Adipocyte (in vitro differentiated cells): ENCODE results near the gene KLHL17.

Source experiments
- DNase-seq: peaks from one replicate; pipeline ENCODE4 v3.0.0-alpha.2; 2015; ENCODE audit warnings: low read depth
- H3K27me3 ChIP-seq: replicated peaks from 2 replicates; pipeline ENCODE4 v1.7.0; 2013; ENCODE audit warnings: mild to moderate bottlenecking, low read length, moderate library complexity; ENCODE audit not compliant: control insufficient read depth, insufficient read depth
- H3K36me3 ChIP-seq: 2 replicates; pipeline ENCODE4 v1.7.0; 2013; ENCODE audit warnings: low read length, mild to moderate bottlenecking, moderate library complexity; ENCODE audit not compliant: control insufficient read depth, insufficient read depth, severe bottlenecking
- H3K4me1 ChIP-seq: 2 replicates; pipeline ENCODE4 v1.7.0; 2013; ENCODE audit warnings: mild to moderate bottlenecking, low read length, moderate library complexity; ENCODE audit not compliant: control insufficient read depth, insufficient read depth
- H3K4me3 ChIP-seq: 2 replicates; pipeline ENCODE4 v1.7.0; 2013; ENCODE audit warnings: mild to moderate bottlenecking, low read length, moderate library complexity
- H3K9ac ChIP-seq: 2 replicates; pipeline ENCODE4 v1.7.0; 2013; ENCODE audit warnings: mild to moderate bottlenecking, low read length, moderate library complexity
- H3K9me3 ChIP-seq: 2 replicates; pipeline ENCODE4 v1.7.0; 2013; ENCODE audit warnings: mild to moderate bottlenecking, low read length, moderate library complexity; ENCODE audit not compliant: control insufficient read depth

The KLHL17 gene

DNA sequence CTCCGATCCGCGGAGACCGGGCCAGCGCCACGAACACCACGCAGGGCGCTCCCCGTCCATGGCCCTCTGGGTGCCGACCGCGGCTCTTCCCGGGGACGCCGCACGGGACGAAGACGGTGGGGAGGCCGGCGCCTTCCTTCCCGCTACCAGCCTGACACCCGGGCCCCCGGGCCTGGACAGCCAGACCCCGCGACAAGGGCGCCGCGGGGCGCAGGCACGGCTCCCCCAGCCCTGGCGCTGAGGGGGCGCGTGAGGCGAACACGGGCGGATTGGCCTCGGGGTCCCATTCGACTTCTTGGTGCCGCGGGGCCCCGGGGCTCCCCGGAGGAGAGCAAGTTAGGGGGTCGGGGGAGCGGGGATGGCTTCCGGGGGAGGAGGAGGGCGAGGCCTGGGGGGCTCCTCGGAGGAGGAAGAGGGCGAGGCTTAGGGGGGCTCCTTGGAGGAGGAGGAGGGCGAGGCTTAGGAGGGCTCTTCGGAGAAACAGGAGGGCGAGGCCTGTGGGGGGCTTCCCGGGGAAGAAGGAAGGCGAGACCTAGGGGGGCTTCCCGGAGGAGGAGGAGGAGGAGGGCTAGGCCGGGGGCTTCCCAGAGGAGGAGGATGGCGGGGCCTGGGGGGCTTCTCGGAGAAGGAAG, 537 bp upstream of the KLHL17 start:
- H3K4me3 ChIP-seq: peak overlapping the region; percentile 75
- no peak for DNase-seq
- H3K36me3 ChIP-seq: peaks cover 23% of the 10 kb centered on the region
- H3K4me1 ChIP-seq: peaks cover 7% of the 10 kb centered on the region
- no peaks in the 10 kb centered on the region for H3K9me3 ChIP-seq
- peak overlapping the region; percentile 60 for H3K9ac ChIP-seq
- H3K27me3 ChIP-seq: no peaks in the 10 kb centered on the region

DNA sequence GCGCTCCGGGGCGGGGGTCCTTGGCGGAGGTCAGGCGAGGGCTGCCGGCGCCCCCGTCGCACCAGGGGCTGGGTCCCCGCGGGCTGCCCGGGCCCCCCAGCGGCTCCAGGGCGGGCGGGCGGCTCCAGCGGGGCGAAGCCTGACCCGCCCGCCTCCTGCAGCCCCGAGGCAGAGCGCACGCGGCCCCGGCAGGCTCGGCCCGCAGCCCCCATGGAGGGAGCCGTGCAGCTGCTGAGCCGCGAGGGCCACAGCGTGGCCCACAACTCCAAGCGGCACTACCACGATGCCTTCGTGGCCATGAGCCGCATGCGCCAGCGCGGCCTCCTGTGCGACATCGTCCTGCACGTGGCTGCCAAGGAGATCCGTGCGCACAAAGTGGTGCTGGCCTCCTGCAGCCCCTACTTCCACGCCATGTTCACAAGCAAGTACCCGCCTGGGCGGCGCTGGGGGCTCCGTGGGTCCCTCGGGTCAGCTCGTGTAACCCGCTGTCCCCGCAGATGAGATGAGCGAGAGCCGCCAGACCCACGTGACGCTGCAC, 817 bp downstream of the KLHL17 start:
- no peak for DNase-seq
- no peaks in the 10 kb centered on the region for H3K27me3 ChIP-seq
- H3K9ac ChIP-seq: peak overlapping the region; percentile 60
- peaks cover 7% of the 10 kb centered on the region for H3K4me1 ChIP-seq
- H3K4me3 ChIP-seq: peak overlapping the region; percentile 75
- no peaks in the 10 kb centered on the region for H3K9me3 ChIP-seq
- peaks cover 9% of the 10 kb centered on the region for H3K36me3 ChIP-seq

DNA sequence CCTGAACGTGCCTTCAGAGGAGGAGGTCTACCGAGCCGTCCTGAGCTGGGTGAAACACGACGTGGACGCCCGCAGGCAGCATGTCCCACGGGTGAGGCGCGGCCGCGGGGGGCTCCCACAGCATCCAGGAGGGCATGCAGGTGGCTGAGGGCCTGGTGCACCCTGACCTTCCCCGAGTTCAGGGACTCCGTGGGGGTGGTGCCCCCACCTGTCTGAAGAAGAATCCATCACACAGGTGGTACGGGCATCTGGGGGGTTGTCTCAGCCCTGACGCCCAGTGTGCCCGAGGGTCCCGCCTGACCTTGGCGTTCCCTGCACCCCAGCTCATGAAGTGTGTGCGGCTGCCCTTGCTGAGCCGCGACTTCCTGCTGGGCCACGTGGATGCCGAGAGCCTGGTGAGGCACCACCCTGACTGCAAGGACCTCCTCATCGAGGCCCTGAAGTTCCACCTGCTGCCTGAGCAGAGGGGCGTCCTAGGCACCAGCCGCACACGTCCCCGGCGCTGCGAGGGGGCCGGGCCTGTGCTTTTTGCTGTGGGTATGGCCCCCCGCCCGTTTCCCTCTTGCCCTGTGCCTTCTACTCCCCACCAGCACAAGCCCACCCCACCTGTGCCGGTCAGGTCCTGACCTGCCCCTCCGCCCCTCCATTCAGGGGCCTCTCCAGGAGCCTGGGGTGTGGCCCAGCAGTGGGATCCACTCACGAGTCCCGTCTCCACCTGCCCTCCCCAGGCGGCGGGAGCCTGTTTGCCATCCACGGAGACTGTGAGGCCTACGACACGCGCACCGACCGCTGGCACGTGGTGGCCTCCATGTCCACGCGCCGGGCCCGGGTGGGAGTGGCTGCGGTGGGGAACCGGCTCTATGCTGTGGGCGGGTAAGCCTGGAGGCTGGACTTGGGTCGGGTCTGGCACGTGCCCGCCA, 2.3 kb downstream of the KLHL17 start:
- no peak for DNase-seq
- Histone ChIP-seq H3K4me3 (no peak overlapping the region), H3K4me1 (peaks cover 3% of the 10 kb centered on the region), H3K9me3 (no peaks in the 10 kb centered on the region), H3K36me3 (no peaks in the 10 kb centered on the region), H3K9ac (no peak overlapping the region), H3K27me3 (peaks cover 3% of the 10 kb centered on the region)

DNA sequence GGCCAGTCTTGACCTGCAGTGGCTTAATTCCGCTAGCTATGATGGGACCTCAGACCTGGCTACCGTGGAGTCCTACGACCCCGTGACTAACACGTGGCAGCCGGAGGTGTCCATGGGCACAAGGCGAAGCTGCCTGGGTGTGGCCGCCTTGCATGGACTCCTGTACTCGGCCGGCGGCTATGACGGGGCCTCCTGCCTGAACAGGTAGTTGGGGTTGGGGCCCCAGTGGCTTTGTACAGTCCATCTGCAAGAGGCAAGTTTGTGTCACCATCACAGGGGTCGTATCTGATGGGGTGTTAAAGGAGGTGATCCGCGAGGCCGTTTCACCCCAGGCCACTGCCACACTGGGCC, 2.9 kb downstream of the KLHL17 start:
- Histone ChIP-seq H3K4me1 (no peaks in the 10 kb centered on the region), H3K27me3 (peaks cover 9% of the 10 kb centered on the region), H3K36me3 (no peaks in the 10 kb centered on the region), H3K9me3 (no peaks in the 10 kb centered on the region), H3K4me3 (no peak overlapping the region), H3K9ac (no peak overlapping the region)
- no peak for DNase-seq

DNA sequence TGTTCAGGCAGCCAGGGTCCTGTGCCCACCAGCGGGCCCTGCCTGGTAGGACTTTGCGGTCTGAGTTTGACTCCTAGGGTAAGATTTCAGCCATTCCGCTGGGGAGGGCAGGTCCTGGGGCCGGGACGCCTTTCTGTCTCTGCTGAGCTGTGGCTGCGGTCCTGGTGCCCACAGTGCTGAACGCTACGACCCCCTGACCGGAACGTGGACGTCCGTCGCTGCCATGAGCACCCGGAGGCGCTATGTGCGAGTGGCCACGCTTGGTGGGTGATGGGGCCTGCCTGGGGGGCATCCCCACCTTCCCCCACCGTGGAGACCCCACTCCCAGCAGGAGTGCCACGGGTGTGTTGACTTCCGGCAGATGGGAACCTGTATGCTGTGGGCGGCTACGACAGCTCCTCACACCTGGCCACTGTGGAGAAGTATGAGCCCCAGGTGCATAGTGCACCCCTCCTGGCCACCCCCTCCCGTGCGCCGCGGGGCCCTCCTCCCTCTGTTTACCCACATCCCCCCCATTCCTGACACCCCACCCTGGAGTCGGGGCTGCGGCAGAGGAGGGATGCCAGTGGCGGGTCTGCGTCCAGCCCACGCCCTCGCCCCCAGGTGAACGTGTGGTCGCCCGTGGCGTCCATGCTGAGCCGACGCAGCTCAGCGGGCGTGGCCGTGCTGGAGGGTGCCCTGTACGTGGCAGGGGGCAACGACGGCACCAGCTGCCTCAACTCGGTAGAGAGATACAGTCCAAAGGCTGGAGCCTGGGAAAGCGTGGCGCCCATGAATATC, 3.6 kb downstream of the KLHL17 start:
- no peaks in the 10 kb centered on the region for H3K9me3 ChIP-seq
- DNase-seq: no peak
- H3K27me3 ChIP-seq: peaks cover 15% of the 10 kb centered on the region
- no peak overlapping the region for H3K4me3 ChIP-seq
- H3K4me1 ChIP-seq: no peaks in the 10 kb centered on the region
- no peak overlapping the region for H3K9ac ChIP-seq
- H3K36me3 ChIP-seq: no peaks in the 10 kb centered on the region

DNA sequence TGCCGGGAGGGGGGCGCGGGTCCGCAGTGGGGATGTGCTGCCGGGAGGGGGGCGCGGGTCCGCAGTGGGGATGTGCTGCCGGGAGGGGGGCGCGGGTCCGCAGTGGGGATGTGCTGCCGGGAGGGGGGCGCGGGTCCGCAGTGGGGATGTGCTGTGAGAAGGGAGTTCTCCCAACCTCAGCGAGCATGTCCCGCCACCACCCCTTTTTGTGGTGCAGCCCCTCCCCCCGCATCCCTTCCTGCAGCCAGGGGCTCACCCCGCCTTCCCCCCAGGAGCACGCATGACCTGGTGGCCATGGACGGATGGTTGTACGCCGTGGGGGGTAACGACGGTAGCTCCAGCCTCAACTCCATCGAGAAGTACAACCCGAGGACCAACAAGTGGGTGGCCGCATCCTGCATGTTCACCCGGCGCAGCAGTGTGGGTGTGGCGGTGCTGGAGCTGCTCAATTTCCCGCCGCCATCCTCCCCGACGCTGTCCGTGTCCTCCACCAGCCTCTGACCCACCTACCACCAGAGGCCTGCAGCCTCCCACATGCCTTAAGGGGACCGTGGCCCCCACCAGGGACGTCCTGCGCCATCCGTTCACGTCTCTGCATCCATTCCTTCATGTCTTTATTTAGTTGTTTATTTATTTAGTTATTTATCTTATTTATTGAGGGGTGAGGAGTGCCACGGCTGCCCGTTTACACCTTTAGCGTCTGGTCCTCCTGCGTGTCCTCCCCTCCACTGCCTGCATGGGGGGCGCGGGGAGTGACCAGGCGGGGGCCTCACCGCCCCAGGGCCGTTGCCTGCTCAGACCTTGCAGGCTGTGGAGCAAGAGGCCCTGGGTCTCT, 4.5 kb downstream of the KLHL17 start:
- no peaks in the 10 kb centered on the region for H3K36me3 ChIP-seq
- peaks cover 15% of the 10 kb centered on the region for H3K27me3 ChIP-seq
- no peak for DNase-seq
- no peak overlapping the region for H3K9ac ChIP-seq
- no peaks in the 10 kb centered on the region for H3K9me3 ChIP-seq
- no peaks in the 10 kb centered on the region for H3K4me1 ChIP-seq
- no peak overlapping the region for H3K4me3 ChIP-seq

DNA sequence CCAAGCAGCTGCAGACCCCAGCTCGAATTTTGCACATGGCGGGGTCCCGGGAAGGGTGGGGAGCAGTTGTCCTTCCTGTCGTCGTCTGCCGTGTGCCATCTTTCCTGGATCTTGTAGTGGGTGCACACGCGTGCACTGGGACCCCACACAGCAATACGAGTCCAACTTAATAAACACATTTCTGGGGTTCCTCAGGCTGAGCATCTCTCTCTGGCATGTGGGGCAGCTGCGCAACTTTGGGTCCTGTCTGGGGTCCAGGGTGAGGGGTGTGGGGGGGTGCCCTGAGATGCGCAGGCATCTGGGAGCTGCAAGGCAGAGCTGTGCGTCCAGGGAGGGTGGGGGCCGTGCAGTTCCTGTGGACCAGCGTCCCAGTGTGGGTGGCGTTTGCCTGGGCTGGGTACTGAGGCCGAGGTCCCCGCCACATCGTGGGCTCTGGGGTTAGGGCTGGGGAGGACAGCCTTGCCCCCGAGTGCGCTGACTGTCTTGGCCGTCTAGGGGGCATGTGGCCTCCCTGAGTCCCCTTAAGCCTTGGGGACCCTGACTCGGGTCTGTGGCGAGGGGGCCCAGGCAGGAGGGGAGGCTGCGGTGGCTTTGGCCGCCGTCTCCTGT, 5.2 kb downstream of the KLHL17 start:
- Histone ChIP-seq H3K36me3 (no peaks in the 10 kb centered on the region), H3K9me3 (no peaks in the 10 kb centered on the region), H3K4me1 (no peaks in the 10 kb centered on the region), H3K4me3 (no peak overlapping the region), H3K27me3 (peaks cover 22% of the 10 kb centered on the region), H3K9ac (no peak overlapping the region)
- no peak for DNase-seq

DNA sequence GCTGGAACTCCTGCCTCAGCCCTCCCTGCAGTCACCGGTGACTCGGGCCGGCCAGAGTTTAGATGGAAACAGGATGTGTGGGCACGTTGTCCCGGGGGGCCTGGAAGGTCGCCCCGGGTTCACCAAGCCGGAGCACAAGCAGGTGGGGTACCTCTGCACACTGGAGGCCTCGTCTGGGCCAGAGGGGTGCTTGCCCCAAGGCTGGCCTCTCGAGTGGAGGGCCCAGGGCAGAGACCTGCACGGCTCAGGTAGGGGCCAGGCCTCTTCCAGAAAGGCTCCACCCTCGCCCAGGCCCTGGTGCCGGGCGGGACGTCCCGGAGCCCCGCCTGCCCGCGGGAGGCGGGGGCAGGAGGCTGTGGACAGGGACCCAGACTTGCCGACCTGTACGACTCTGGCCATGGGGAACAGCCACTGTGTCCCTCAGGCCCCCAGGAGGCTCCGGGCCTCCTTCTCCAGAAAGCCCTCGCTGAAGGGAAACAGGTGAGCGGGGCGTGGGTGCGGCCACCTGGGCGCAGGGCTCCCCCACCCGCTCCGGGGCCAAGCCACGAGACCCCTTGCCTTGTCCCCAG, 5.8 kb downstream of the KLHL17 start, which contains the start of gene PLEKHN1:
PLEKHN1 (plus strand) TSS at position 348 of the 569 bp plus-strand sequence; CDS start at position 398, 50 bp downstream.
- DNase-seq: no peak
- no peaks in the 10 kb centered on the region for H3K36me3 ChIP-seq
- no peaks in the 10 kb centered on the region for H3K4me1 ChIP-seq
- no peaks in the 10 kb centered on the region for H3K9me3 ChIP-seq
- H3K27me3 ChIP-seq: peaks cover 23% of the 10 kb centered on the region
- H3K4me3 ChIP-seq: peak within 1 kb of the TSS; percentile 82
- peak within 1 kb of the TSS; percentile 76 for H3K9ac ChIP-seq

DNA sequence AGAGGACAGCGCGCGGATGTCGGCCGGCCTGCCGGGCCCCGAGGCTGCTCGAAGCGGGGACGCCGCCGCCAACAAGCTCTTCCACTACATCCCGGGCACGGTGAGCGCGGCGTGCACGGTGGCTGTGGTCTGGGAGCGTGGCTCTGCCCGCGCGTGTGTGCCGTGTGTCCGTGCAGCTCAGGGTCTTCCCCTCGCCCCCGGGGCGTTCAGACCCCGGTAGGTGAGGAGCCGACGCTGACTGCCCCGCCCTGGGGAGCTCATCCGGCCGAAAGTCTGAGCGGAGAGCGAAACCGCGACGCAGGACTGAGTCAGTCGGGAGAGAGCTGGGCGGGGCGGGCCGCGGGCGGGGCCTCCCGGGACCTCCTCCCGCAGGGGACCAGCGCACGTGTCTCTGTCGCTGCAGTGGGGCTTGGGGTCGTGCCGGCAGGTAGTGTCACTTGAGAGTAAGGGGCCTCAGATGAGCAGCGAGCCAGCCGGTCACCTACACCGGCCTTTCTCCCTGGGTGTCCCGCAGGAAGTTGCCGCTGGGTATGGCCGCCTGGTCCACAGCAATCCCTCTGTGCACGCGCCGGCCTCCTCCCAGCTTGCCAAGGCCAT, 6.4 kb downstream of the KLHL17 start:
- Histone ChIP-seq H3K27me3 (peaks cover 23% of the 10 kb centered on the region), H3K36me3 (no peaks in the 10 kb centered on the region), H3K9me3 (no peaks in the 10 kb centered on the region), H3K9ac (peak overlapping the region; percentile 76), H3K4me3 (peak overlapping the region; percentile 82), H3K4me1 (no peaks in the 10 kb centered on the region)
- peak; percentile 87 for DNase-seq
